ENCODE results near the gene ERMN. TPM values are rescaled to one million over a fixed set of nuclear protein-coding genes. Genes with fewer than 3 reads are reported as not detected.
A peak's percentile ranks its signal among the peaks of the same experiment; 100 is the strongest.

ERMN gene
- total and polyA plus RNA-seq, 5 donors from 2014 or later = 13.0 TPM; not detected in 4

GRCh38 chr2:157319795-157320194 lies 5.8 kb downstream of the ERMN start:
- DNase-seq (no peak), ATAC-seq (ENCODE audit: low read depth in 2 of 2) (no peak)
- Histone ChIP-seq H3K9me3 (ENCODE audit: control insufficient read depth in 2 of 2, low read length in 2 of 2) (no peaks in the 10 kb centered on the region), H3K4me1 (ENCODE audit: control insufficient read depth, insufficient read depth, low read length, poor library complexity, severe bottlenecking) (no peaks in the 10 kb centered on the region), H3K27ac (ENCODE audit: insufficient read depth, low read length, poor library complexity, severe bottlenecking) (no peak overlapping the region), H3K4me3 (ENCODE audit: low read depth, low read length) (no peak overlapping the region), H3K27me3 (ENCODE audit: control insufficient read depth, insufficient read depth, low read length) (no peaks in the 10 kb centered on the region), H3K36me3 (ENCODE audit: control insufficient read depth, insufficient read depth, low read length) (peaks cover 7% of the 10 kb centered on the region)
- Mint-ChIP-seq H3K4me3 (no peak overlapping the region), H3K9me3 (peaks cover 0 to 2% (median 0%) of the 10 kb centered on the region in 7 donors), H3K27ac (no peak overlapping the region), H3K27me3 (no peaks in the 10 kb centered on the region), H3K36me3 (peaks cover 27% of the 10 kb centered on the region), H3K4me1 (no peaks in the 10 kb centered on the region)

GRCh38 chr2:157318884-157319283 lies 6.7 kb downstream of the ERMN start:
- Mint-ChIP-seq H3K27ac (no peak overlapping the region), H3K27me3 (no peaks in the 10 kb centered on the region), H3K9me3 (peaks cover 0 to 2% (median 0%) of the 10 kb centered on the region in 7 donors), H3K36me3 (peaks cover 29% of the 10 kb centered on the region), H3K4me1 (no peaks in the 10 kb centered on the region), H3K4me3 (no peak overlapping the region)
- Histone ChIP-seq H3K36me3 (ENCODE audit: control insufficient read depth, insufficient read depth, low read length) (peaks cover 3% of the 10 kb centered on the region), H3K4me1 (ENCODE audit: control insufficient read depth, insufficient read depth, low read length, poor library complexity, severe bottlenecking) (no peaks in the 10 kb centered on the region), H3K27ac (ENCODE audit: insufficient read depth, low read length, poor library complexity, severe bottlenecking) (no peak overlapping the region), H3K4me3 (ENCODE audit: low read depth, low read length) (no peak overlapping the region), H3K27me3 (ENCODE audit: control insufficient read depth, insufficient read depth, low read length) (no peaks in the 10 kb centered on the region), H3K9me3 (ENCODE audit: control insufficient read depth in 2 of 2, low read length in 2 of 2) (no peaks in the 10 kb centered on the region)
- DNase-seq (no peak), ATAC-seq (ENCODE audit: low read depth in 2 of 2) (no peak)

- no peaks in the 10 kb centered on the region for H3K9me3 ChIP-seq (ENCODE audit: control insufficient read depth in 2 of 2, low read length in 2 of 2)
- no peak overlapping the region for H3K4me3 ChIP-seq (ENCODE audit: low read depth, low read length)
- no peaks in the 10 kb centered on the region for H3K4me1 ChIP-seq (ENCODE audit: control insufficient read depth, insufficient read depth, low read length, poor library complexity, severe bottlenecking)
- Mint-ChIP-seq H3K27me3 (no peaks in the 10 kb centered on the region), H3K9me3 (peaks cover 0 to 2% (median 0%) of the 10 kb centered on the region in 7 donors), H3K27ac (no peak overlapping the region), H3K36me3 (peaks cover 14% of the 10 kb centered on the region), H3K4me1 (no peaks in the 10 kb centered on the region), H3K4me3 (no peak overlapping the region)
- peaks cover 3% of the 10 kb centered on the region for H3K36me3 ChIP-seq (ENCODE audit: control insufficient read depth, insufficient read depth, low read length)
- no peaks in the 10 kb centered on the region for H3K27me3 ChIP-seq (ENCODE audit: control insufficient read depth, insufficient read depth, low read length)
- no peak overlapping the region for H3K27ac ChIP-seq (ENCODE audit: insufficient read depth, low read length, poor library complexity, severe bottlenecking)
- ATAC-seq (ENCODE audit: low read depth in 2 of 2) (no peak), DNase-seq (no peak)
These were observed 9.7 kb downstream of the ERMN start for GRCh38 chr2:157315901-157316300.

- ATAC-seq (ENCODE audit: low read depth in 2 of 2) (no peak), DNase-seq (no peak)
- no peaks in the 10 kb centered on the region for H3K36me3 ChIP-seq (ENCODE audit: control insufficient read depth, insufficient read depth, low read length)
- H3K27ac Mint-ChIP-seq = no peak overlapping the region
- H3K9me3 ChIP-seq (ENCODE audit: control insufficient read depth in 2 of 2, low read length in 2 of 2) = no peaks in the 10 kb centered on the region
- peaks cover 3% of the 10 kb centered on the region for H3K36me3 Mint-ChIP-seq
- H3K9me3 Mint-ChIP-seq = peaks cover 0 to 3% (median 0%) of the 10 kb centered on the region in 7 donors
- no peak overlapping the region for H3K4me3 ChIP-seq (ENCODE audit: low read depth, low read length)
- H3K27me3 Mint-ChIP-seq = peaks cover 4% of the 10 kb centered on the region
- H3K27ac ChIP-seq (ENCODE audit: insufficient read depth, low read length, poor library complexity, severe bottlenecking) = no peak overlapping the region
- H3K4me1 Mint-ChIP-seq = no peaks in the 10 kb centered on the region
- H3K4me3 Mint-ChIP-seq = no peak overlapping the region
- no peaks in the 10 kb centered on the region for H3K27me3 ChIP-seq (ENCODE audit: control insufficient read depth, insufficient read depth, low read length)
- H3K4me1 ChIP-seq (ENCODE audit: control insufficient read depth, insufficient read depth, low read length, poor library complexity, severe bottlenecking) = no peaks in the 10 kb centered on the region
These were observed 12.6 kb downstream of the ERMN start for GRCh38 chr2:157312866-157313486.

GRCh38 chr2:157311706-157312105 lies 13.9 kb downstream of the ERMN start:
- H3K4me3 ChIP-seq (ENCODE audit: low read depth, low read length) = no peak overlapping the region
- no peaks in the 10 kb centered on the region for H3K9me3 ChIP-seq (ENCODE audit: control insufficient read depth in 2 of 2, low read length in 2 of 2)
- Mint-ChIP-seq H3K4me3 (no peak overlapping the region), H3K27ac (no peak overlapping the region), H3K4me1 (peaks cover 0 to 6% (median 2%) of the 10 kb centered on the region in 4 donors), H3K27me3 (peaks cover 4% of the 10 kb centered on the region), H3K36me3 (peaks cover 3% of the 10 kb centered on the region), H3K9me3 (peaks cover 0 to 3% (median 0%) of the 10 kb centered on the region in 7 donors)
- H3K36me3 ChIP-seq (ENCODE audit: control insufficient read depth, insufficient read depth, low read length) = no peaks in the 10 kb centered on the region
- ATAC-seq (ENCODE audit: low read depth in 2 of 2) (no peak), DNase-seq (no peak)
- H3K4me1 ChIP-seq (ENCODE audit: control insufficient read depth, insufficient read depth, low read length, poor library complexity, severe bottlenecking) = peaks cover 4% of the 10 kb centered on the region
- no peak overlapping the region for H3K27ac ChIP-seq (ENCODE audit: insufficient read depth, low read length, poor library complexity, severe bottlenecking)
- no peaks in the 10 kb centered on the region for H3K27me3 ChIP-seq (ENCODE audit: control insufficient read depth, insufficient read depth, low read length)

GRCh38 chr2:157309878-157310277 lies 15.7 kb downstream of the ERMN start:
- ATAC-seq (ENCODE audit: low read depth in 2 of 2) (no peak), DNase-seq (no peak)
- Histone ChIP-seq H3K27me3 (ENCODE audit: control insufficient read depth, insufficient read depth, low read length) (no peaks in the 10 kb centered on the region), H3K9me3 (ENCODE audit: control insufficient read depth in 2 of 2, low read length in 2 of 2) (no peaks in the 10 kb centered on the region), H3K27ac (ENCODE audit: insufficient read depth, low read length, poor library complexity, severe bottlenecking) (no peak overlapping the region), H3K36me3 (ENCODE audit: control insufficient read depth, insufficient read depth, low read length) (no peaks in the 10 kb centered on the region), H3K4me3 (ENCODE audit: low read depth, low read length) (no peak overlapping the region), H3K4me1 (ENCODE audit: control insufficient read depth, insufficient read depth, low read length, poor library complexity, severe bottlenecking) (peaks cover 4% of the 10 kb centered on the region)
- Mint-ChIP-seq H3K36me3 (peaks cover 3% of the 10 kb centered on the region), H3K4me3 (no peak overlapping the region), H3K9me3 (peaks cover 0 to 3% (median 0%) of the 10 kb centered on the region in 7 donors), H3K27me3 (peaks cover 4% of the 10 kb centered on the region), H3K4me1 (peaks cover 0 to 13% (median 5%) of the 10 kb centered on the region in 4 donors), H3K27ac (no peak overlapping the region)

GRCh38 chr2:157307021-157307420 lies 18.6 kb downstream of the ERMN start:
- Mint-ChIP-seq H3K36me3 (no peaks in the 10 kb centered on the region), H3K4me3 (no peak overlapping the region), H3K27ac (peak overlapping the region in 1 of 3 donors; percentile 32), H3K4me1 (peaks cover 0 to 20% (median 7%) of the 10 kb centered on the region in 4 donors), H3K27me3 (peaks cover 8% of the 10 kb centered on the region), H3K9me3 (peaks cover 0 to 3% (median 0%) of the 10 kb centered on the region in 7 donors)
- DNase-seq (peak in 2 of 3 donors; percentile 12 to 46), ATAC-seq (ENCODE audit: low read depth in 2 of 2) (peak in 1 of 2 donors; percentile 51)
- Histone ChIP-seq H3K27ac (ENCODE audit: insufficient read depth, low read length, poor library complexity, severe bottlenecking) (no peak overlapping the region), H3K4me1 (ENCODE audit: control insufficient read depth, insufficient read depth, low read length, poor library complexity, severe bottlenecking) (peaks cover 7% of the 10 kb centered on the region), H3K9me3 (ENCODE audit: control insufficient read depth in 2 of 2, low read length in 2 of 2) (no peaks in the 10 kb centered on the region), H3K36me3 (ENCODE audit: control insufficient read depth, insufficient read depth, low read length) (no peaks in the 10 kb centered on the region), H3K27me3 (ENCODE audit: control insufficient read depth, insufficient read depth, low read length) (no peaks in the 10 kb centered on the region), H3K4me3 (ENCODE audit: low read depth, low read length) (no peak overlapping the region)

GRCh38 chr2:157305723-157306110 lies 19.9 kb downstream of the ERMN start:
- Histone ChIP-seq H3K27ac (ENCODE audit: insufficient read depth, low read length, poor library complexity, severe bottlenecking) (no peak overlapping the region), H3K36me3 (ENCODE audit: control insufficient read depth, insufficient read depth, low read length) (no peaks in the 10 kb centered on the region), H3K27me3 (ENCODE audit: control insufficient read depth, insufficient read depth, low read length) (no peaks in the 10 kb centered on the region), H3K4me3 (ENCODE audit: low read depth, low read length) (no peak overlapping the region), H3K4me1 (ENCODE audit: control insufficient read depth, insufficient read depth, low read length, poor library complexity, severe bottlenecking) (peaks cover 7% of the 10 kb centered on the region), H3K9me3 (ENCODE audit: control insufficient read depth in 2 of 2, low read length in 2 of 2) (no peaks in the 10 kb centered on the region)
- peaks cover 15% of the 10 kb centered on the region for H3K27me3 Mint-ChIP-seq
- peaks cover 0 to 3% (median 0%) of the 10 kb centered on the region in 7 donors for H3K9me3 Mint-ChIP-seq
- peaks cover 0 to 20% (median 7%) of the 10 kb centered on the region in 4 donors for H3K4me1 Mint-ChIP-seq
- ATAC-seq (ENCODE audit: low read depth in 2 of 2) (no peak), DNase-seq (no peak)
- H3K27ac Mint-ChIP-seq = no peak overlapping the region
- no peaks in the 10 kb centered on the region for H3K36me3 Mint-ChIP-seq
- H3K4me3 Mint-ChIP-seq = no peak overlapping the region
